ENCODE data around the gene L1TD1.
"Not testable (repeated sequence)": the region's sequence is repeated elsewhere in the genome, so short reads cannot be mapped to it uniquely, and the experiment has no call there.

The L1TD1 gene

DNA sequence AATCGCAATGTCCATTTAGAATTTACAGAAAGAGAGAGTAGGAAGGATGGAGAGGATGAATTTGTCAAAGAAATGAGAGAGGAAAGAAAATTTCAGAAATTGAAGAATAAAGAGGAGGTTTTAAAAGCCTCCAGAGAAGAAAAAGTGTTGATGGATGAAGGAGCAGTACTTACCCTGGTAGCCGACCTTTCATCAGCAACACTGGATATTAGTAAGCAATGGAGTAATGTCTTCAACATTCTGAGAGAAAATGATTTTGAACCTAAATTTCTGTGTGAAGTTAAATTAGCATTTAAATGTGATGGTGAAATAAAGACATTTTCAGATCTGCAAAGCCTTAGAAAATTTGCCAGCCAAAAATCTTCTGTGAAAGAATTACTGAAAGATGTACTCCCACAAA, 12.5 kb downstream of the L1TD1 start:
- no peak for DNase-seq

DNA sequence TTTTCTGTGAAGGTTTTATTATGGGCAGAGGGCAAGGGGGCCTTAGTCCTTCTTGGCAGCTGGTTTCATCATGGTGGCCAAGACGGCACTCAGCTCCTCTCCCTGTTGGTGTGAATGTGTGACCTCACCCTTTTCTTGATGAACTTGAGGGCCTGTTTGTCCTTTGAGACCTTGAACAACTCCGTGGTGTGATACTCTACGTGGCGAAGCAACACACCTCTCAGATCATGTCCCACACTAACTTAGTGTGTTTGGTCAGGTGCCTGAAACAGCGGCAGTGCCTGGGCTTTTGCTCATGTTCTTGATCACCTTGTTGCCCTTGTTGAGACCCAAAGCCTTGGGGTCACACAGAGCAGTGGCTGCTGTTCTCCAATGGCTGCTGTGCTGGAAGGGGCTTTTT, 13.4 kb downstream of the L1TD1 start:
- no peak for DNase-seq

DNA sequence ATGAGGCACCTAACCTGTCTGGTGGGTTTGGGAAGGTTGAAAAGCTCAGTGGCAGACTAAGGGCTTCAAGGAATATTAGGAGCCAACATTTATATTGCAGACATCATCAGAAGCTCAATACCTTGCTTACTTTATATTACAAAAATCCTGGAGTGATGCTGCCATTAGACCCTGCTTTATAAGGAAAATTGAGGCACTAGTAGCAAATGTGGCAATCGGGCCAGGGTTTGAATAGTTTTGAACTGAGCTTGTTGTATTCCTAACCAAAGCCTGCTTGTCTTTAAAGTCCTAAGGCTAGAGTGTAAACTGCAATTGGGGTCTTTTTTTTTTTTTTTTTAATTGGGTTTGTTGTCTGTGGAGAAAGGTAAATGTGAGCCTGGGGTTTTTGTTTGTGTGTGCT, 14.3 kb downstream of the L1TD1 start:
- no peak for DNase-seq

DNA sequence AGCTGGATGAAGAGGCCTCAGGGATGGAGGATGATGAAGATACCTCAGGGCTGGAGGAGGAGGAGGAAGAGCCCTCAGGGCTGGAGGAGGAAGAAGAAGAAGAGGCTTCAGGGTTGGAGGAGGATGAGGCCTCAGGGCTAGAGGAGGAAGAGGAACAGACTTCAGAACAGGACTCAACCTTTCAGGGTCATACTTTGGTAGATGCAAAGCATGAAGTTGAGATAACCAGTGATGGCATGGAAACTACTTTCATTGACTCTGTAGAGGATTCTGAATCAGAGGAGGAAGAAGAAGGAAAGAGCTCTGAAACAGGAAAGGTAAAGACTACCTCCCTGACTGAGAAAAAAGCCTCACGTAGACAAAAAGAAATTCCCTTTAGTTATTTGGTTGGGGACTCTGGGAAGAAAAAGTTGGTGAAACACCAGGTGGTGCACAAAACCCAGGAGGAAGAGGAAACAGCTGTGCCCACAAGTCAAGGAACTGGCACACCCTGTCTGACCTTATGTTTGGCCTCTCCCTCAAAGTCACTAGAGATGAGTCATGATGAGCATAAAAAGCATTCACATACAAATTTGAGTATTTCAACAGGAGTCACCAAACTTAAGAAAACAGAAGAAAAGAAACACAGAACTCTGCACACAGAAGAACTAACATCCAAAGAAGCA, 15.4 kb downstream of the L1TD1 start:
- no peak for DNase-seq

DNA sequence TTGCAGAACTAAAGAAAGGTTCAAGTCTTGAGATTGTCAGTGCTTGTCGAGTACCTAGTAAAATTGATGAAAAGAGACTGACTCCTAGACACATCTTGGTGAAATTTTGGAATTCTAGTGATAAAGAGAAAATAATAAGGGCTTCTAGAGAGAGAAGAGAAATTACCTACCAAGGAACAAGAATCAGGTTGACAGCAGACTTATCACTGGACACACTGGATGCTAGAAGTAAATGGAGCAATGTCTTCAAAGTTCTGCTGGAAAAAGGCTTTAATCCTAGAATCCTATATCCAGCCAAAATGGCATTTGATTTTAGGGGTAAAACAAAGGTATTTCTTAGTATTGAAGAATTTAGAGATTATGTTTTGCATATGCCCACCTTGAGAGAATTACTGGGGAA, 16.3 kb downstream of the L1TD1 start:
- no peak for DNase-seq

DNA sequence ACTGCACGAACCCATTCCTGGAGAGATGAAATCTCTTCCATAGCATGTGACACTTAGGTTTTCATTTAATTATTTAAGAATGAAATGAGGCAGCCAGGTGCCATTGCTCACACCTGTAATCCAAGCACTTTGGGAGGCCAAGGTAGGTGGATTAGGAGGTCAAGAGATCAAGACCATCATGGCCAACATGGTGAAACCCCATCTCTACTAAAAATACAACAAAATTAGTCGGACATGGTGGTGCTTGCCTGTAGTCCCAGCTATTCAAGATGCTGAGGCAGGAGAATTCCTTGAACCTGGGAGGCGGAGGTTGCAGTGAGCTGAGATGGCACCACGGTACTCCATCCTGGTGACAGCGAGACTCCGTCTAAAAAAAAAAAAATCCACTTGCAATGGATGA, 17.8 kb downstream of the L1TD1 start:
- DNase-seq: no peak

DNA sequence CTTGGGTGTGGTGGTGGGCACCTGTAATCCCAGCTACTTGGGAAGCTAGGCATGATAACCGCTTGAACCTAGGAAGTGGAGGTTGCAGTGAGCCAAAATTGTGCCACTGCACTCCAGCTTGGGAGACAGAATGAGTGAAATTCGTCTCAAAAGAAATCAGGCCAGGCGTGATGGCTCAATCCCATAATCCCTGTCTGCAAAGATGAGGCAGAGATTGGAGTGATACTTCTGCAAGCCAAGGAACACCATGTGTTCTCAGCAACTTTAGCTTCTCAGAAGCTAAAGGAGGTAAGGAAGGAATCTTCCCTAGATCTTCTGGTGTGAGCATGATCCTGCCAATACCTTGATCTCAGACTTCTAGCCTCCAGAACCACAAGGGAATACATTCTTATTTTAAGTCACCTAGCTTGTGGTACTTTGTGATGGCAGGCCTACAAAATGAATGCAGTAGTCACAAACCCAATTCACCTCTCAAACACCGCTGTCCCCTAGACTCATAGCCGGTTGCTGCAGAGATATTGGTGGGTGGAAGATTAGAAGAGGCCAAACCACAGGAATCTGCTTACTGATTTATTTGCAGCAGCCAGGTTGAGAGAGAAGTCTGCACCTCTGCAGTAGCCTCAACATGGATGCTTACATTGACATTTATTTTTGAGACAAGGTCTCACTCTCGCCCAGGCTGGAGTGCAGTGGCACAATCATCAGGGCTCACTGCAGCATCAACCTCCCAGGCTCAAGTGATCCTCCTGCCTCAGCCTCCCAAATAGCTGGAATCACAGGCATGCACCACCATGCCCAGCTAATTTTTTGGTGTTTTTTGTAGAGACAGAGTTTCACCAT, 18.6 kb downstream of the L1TD1 start:
- DNase-seq: no peak

DNA sequence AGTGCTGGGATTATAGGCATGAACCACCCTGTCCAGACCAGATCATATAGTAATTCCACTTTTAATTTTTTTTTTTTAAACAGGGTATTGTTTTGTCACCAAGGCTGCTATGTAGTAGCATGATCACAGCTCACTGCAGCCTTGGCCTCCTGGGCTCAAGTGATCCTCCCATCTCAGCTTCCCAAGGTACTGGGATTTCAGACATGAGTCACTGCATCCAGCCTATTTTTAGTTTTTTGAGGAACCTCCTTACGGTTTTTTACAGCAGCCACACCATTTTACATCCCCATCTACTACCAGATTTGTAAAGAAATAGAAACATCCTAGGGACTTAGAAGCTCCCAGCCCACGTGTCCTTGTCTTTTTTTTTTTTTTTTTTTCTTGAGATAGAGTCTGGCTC, 24.0 kb downstream of the L1TD1 start:
- no peak for DNase-seq

DNA sequence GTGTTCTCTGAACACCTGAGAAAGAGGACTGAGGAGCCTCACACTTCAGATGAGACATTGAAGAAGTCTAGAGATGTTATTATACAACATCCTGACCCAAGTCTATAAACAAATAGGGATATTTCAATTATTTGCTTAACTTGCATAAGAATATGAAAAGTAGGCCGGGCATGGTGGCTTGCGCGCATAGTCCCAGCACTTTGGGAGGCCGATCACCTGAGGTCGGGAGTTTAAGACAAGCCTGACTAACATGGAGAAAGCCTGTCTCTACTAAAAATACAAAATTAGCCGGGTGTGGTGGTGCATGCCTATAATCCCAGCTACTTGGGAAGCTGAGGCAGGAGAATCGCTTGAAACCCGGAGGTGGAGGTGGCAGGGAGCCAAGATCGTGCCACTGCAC, 25.8 kb downstream of the L1TD1 start:
- not testable (repeated sequence) for DNase-seq

DNA sequence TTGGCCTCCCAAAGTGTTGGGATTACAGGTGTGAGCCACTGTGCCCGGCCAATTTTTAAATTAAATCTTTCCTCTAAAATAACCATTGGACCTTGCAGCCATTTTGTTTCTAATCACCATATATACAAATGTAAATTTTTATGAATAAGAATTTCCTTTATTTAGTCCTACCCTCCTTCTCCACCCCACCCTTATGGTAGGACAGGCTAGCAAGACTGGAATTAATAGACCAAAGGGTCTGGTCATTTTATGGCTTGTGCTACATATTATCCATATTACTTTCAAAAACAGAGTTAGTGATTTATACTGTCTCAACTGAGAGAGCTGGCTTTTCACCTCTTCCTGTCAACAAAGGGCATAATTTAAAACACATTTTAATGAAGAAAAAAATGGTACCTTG, 26.5 kb downstream of the L1TD1 start:
- no peak for DNase-seq

DNA sequence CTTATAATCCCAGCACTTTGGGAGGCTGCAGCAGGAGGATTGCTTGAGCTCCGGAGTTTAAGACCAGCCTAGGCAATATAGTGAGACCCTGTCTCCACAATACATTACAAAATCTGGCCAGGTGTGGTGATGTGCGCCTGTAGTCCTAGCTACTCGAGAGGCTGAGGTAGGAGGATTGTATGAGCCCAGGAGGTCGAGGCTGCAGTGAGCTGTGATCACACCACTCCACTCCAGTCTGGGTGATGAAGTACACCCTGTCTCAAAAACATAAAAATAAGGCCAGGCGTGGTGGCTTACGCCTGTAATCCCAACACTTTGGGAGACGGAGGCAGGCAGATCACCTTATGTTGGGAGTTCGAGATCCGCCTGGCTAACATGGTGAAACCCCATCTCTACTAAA, 27.7 kb downstream of the L1TD1 start:
- no peak for DNase-seq

DNA sequence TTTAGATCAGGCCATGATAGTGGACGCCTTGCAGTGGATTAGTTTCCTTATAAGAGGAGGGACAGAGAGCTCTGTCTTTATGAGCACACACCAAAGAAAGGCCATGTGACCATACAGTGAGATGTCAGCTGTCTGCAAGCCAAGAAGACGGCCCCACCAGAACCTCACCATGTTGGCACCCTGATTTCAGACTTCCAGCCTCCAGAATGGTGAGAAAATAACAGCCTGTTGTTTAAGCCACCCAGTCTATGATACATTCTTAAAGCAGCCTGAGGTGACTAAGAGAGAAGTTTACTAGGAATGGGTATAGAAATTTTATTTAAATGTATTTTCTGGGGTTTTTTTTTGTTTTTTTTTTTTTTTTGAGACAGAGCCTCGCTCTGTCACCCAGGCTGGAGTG, 29.5 kb downstream of the L1TD1 start:
- DNase-seq: no peak

DNA sequence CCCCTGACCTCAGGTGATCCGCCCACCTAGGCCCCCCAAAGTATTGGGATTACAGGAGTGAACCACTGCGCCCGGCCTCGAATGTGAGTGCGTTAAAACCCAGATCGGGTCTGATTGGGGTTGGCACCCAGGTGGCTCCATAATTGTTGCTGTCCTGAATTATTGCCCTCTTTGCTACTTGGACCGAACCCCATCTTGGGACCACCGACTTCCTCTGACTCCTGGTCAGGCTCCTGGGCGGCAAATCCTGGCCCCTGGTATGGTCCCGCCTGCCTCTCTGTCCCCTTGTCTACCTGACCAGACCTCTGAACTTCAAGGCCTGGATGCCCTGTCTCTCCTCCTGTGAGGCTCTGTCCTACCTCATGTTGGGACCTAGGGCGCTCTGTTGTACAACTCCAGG, 32.8 kb downstream of the L1TD1 start:
- no peak for DNase-seq

DNA sequence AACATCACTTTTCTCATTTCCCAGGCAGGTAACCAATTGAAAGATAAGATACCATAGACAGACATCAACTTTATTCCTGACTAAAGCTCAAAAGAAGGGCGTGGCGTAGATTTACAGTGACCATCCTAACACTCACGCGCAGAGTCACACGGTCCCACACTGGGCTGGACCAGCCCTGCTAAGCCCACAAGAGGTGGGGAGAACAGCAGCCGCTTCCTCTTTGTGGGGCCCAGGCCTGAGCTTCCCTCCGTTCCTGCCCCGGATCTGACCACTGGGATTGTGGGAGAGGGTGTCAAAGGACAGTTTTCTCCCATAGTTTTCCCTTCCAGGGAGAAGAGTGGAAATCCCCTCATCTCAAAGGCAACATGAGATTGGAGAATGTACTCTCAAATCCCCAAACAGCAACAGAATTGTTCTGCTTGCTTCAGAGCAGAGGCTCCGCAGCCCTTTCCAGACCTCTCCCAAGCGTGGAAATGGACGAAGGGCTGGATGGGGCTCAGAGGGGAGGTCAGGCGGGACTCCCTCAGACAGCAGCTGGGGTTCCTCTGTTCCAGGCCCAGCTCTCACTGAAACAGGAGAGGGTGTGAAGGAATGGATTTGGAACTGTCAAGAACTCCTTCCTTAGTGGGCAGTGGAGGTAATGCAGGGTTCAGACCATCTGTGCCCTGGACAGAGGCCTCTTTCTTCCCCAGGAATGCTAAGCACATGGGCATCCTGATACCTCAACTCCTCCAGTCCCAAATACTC, 33.7 kb downstream of the L1TD1 start:
- no peak for DNase-seq

DNA sequence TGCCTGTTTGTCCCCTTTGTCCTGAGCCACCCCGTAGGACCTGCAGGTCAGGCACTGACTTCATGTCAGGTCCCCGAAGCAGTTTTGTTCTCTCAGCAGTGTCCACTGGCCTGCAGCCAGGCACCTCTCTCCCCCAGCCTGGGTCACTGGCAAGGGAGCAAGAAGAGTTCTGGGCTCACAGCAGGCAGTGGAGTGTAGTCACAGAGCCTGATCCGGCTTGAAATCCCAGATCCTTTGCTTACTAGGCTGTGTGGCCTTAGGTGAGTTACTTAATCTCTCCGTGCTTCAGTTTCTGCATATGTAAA, 34.2 kb downstream of the L1TD1 start:
- DNase-seq: no peak

DNA sequence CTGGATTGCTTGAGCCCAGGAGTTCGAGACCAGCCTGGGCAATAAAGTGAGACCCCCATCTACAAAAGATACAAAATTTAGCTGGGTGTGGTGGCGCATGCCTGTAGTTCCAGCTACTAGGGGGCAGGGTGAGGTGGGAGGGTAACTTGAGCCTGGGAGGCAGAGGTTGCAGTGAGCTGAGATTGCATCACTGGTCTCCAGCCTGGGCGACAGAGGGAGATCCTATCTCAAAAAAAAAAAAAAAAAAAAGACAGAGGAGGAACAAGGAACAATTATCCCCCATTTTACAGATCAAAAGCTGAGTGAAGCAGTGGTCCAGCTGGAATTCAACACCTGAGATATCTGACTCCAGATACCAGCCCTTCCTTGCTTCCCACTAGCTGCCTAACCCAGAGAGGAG, 34.8 kb downstream of the L1TD1 start:
- no peak for DNase-seq

DNA sequence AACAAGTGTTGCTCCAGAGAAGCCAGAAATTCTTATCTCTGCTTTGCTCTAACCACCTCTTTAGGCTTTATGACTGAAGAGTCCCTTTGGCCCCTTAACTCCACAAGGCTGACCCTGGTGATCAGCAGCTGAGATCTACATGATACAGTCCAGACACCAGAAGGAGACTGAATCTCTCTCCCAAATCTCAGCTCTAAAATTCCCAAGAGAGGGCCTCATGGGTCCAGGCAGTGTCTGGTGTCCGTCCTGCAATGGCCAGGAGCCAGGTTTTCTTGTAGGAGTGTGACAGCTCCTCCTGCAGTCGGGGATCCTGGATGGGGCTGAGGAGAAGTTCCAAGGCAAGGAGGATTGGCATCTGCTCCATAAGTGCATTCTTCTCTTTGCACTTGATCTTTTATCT, 35.3 kb downstream of the L1TD1 start:
- DNase-seq: no peak

DNA sequence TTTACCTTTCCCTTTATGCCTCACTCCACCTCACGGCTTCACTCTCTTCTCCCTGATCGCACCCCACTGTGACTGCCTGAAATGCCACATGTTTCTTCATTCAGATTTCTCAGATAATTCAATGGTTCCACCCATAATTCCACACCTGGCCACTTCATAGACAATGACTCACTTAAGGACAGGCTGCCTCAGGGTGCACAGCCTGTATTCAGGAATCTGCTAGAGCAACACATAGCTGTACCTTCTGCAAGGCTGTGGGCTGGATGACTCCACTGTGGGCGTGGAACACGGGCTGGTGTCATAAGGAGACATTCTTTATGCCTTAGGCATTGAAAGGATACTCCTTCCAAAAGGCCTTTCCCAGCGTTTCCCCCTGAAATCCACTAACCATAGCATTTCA, 36.1 kb downstream of the L1TD1 start:
- DNase-seq: peak; percentile 83

DNA sequence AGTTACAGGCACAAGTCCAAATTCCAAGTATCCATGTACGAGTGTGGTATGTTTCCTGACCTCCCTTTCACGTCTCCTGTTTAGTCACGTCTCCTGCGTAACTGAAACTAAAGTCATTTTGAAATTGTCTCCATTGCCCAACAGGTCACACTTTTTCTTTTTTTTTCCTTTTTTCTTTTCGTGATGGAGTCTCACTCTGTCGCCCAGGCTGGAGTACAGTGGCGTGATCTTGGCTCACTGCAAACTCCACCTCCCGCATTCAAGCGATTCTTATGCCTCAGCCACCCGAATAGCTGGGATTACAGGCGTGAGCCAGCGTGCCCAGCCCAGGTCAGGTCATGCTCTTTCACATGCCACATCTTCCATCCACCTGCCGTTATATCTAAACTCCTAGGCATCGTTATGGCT, 38.2 kb downstream of the L1TD1 start:
- DNase-seq: no peak

DNA sequence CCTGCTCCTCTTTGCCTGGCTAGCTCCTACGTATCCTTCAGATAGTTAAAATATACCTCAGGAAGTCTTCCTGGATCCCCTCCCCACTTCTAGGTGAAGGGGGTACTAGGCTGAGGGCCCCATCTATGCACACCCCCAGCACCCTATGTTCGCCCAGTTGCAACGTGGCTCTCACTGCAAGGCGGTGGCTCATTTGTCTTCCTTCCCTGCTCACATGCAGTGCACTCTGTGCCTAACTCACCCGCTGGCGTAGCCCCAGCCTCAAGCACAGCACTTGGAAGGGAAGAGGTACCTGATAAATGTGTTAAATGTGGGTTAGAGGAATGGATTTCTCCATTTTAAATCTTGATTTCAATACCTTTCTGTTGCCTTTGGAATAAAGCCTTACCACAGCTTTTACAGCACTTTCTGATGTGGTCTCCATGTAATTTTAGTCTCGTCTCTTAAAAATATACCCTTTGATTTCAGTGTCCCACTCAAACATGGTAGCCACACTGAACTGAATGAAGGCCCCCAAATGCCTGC, 39.3 kb downstream of the L1TD1 start:
- DNase-seq: no peak

DNA sequence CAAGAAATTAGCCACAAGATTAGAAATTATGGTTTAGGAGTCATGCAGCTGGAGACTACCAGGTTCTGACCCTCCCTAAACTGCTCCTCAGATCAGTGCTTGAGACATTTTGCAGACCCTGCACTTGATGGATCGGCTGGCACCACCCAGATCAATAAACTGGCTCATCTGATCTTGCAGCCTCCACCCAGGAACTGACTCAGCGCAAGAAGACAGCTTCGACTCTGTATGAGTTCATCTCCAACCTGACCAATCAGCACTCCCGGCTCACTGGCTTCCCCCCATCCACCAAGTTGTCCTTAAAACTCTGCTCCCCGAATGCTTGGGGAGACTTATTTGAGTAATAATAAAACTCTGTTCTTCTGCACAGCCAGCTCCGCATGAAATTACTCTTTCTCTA, 40.0 kb downstream of the L1TD1 start:
- peak; percentile 28 for DNase-seq

DNA sequence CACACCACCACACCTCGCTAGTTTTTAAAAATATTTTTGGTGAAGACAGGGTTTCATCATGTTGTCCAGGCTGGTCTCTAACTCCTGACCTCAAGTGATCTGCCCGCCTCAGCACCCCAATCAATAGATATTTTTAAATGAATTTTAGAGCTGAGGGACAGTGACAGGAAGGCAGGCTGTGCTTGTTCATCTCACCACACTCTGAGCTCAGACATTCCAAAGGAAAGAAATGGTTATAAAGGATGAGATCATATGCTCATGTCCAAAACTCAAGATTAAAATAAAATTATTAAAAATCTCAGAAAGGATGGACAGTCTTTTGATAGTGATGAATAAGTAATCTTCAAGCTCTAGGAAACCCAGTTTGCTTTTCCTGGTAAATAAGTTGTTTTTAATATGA, 40.9 kb downstream of the L1TD1 start:
- DNase-seq: no peak

DNA sequence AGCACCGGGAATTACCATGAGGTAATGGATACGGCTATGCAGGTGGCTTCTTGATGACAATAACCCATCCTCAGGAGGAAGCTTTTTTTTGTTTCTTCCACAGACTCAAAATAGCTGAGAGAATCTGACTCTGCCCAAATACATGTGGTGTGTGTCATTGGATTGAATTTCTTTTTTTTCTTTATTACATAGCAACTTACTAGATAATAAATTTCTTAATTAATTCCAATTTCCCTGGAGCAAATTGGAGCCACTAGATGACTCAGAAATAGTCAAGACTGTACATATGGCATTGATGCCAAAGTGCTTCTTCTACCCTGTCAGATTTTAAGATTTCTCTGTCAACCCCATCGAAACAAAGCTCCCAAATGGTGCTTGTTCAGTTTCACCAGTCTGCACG, 42.7 kb downstream of the L1TD1 start:
- peak; percentile 14 for DNase-seq

DNA sequence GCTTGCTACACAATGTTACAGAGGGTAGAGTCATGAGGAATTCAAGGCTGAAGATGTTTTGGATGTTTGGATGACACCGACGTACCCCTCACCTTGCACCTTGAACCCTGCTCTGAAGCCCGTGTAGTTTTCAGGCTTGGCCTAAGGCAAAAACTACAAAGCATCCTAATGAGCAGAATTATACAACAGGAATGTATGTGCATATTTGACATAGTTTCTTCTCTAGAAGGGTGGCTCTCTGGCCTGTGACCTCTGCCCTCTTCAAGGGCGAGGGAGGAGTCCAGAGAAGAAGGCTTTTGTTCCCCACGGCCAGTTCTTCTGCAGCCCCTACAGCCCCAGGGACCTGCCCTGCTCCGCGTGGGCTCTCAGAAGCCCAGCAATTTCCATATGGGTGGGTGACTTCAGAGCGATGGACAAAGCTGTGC, 43.3 kb downstream of the L1TD1 start:
- DNase-seq: no peak

Measured in fibroblast of skin of abdomen (primary cell).